Ishikawa (cell line): Measurements from ENCODE around the gene DLG3.

Experiments
- CEBPB ChIP-seq: IDR thresholded peaks from 2 replicates; pipeline ENCODE4 v1.6.1; 2012
- CREB1 ChIP-seq: IDR thresholded peaks from 2 replicates; pipeline ENCODE4 v1.6.1; 2012; ENCODE audit warnings: low read depth
- EGR1 ChIP-seq: IDR thresholded peaks from 2 replicates; pipeline ENCODE4 v1.6.1; 2012
- EP300 ChIP-seq: IDR thresholded peaks from 2 replicates; pipeline ENCODE4 v1.6.1; 2012; ENCODE audit warnings: borderline replicate concordance
- FOXM1 ChIP-seq: IDR thresholded peaks from 2 replicates; pipeline ENCODE4 v1.6.1; 2012; ENCODE audit warnings: low read depth, borderline replicate concordance
- NFIC ChIP-seq: IDR thresholded peaks from 2 replicates; pipeline ENCODE4 v1.6.1; 2012
- RAD21 ChIP-seq: IDR thresholded peaks from 2 replicates; pipeline ENCODE4 v1.6.1; 2012; ENCODE audit warnings: low read depth
- REST ChIP-seq: IDR thresholded peaks from 2 replicates; pipeline ENCODE4 v1.6.1; 2012; ENCODE audit warnings: low read depth, mild to moderate bottlenecking
- TAF1 ChIP-seq: IDR thresholded peaks from 2 replicates; pipeline ENCODE4 v1.6.1; 2012; ENCODE audit warnings: low read depth, mild to moderate bottlenecking
- TCF12 ChIP-seq: IDR thresholded peaks from 2 replicates; pipeline ENCODE4 v1.6.1; 2012; ENCODE audit warnings: low read depth
- TEAD4 ChIP-seq: IDR thresholded peaks from 2 replicates; pipeline ENCODE4 v1.6.1; 2012
- USF1 ChIP-seq: IDR thresholded peaks from 2 replicates; pipeline ENCODE4 v1.6.1; 2012
- YY1 ChIP-seq: IDR thresholded peaks from 2 replicates; pipeline ENCODE4 v1.6.1; 2012; ENCODE audit warnings: low read depth
- ZBTB7A ChIP-seq: IDR thresholded peaks from 2 replicates; pipeline ENCODE4 v1.6.1; 2012; ENCODE audit warnings: low read depth
- TF ChIP-seq, protein P1 (sequence below): IDR thresholded peaks from 2 replicates; pipeline ENCODE4 v1.6.1; 2012

DLG3 gene

DNA sequence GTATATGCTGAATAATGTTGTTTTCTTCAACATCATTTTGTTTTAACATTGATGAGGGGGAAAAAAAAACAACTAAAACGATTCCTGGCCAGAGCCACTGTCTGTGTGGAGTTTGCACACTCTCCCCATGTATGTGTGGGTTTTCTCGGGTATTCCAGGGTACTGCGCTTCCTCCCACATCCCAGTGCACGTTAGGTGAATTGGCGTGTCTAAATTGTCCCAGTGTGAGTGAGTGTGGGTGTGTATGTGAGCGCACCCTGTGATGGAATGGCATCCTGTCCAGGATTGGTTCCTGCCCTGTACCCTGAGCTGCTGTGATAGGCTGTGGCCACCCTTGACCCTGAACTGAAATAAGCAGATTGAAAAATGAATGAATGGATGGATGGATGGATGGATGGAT, 2.4 kb upstream of the DLG3 start:
- TF ChIP-seq TEAD4 (no peak), USF1 (no peak), CEBPB (no peak), EP300 (no peak)

- TF ChIP-seq TCF12: no peak
- TF ChIP-seq NFIC: no peak
- TF ChIP-seq TEAD4: no peak
- TF ChIP-seq TAF1: no peak
- no peak for TF ChIP-seq USF1
- TF ChIP-seq REST: no peak
- TF ChIP-seq CREB1: no peak
- TF ChIP-seq EGR1: no peak
- TF ChIP-seq YY1: no peak
- TF ChIP-seq CEBPB: no peak
- TF ChIP-seq RAD21: no peak
- TF ChIP-seq ZBTB7A: no peak
- no peak for TF ChIP-seq EP300
- TF ChIP-seq, protein P1, sequence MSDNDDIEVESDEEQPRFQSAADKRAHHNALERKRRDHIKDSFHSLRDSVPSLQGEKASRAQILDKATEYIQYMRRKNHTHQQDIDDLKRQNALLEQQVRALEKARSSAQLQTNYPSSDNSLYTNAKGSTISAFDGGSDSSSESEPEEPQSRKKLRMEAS: no peak
- TF ChIP-seq FOXM1: no peak
These were observed 466 bp downstream of the DLG3 start for GRCh38 chrX:70444946-70445656.

GRCh38 chrX:70445951-70446350, 1.3 kb downstream of the DLG3 start:
- TF ChIP-seq NFIC: no peak
- TF ChIP-seq TAF1: no peak
- no peak for TF ChIP-seq REST
- TF ChIP-seq FOXM1: no peak
- no peak for TF ChIP-seq USF1
- no peak for TF ChIP-seq CEBPB
- no peak for TF ChIP-seq EGR1
- no peak for TF ChIP-seq ZBTB7A
- no peak for TF ChIP-seq EP300
- no peak for TF ChIP-seq YY1
- TF ChIP-seq TEAD4: no peak
- no peak for TF ChIP-seq CREB1
- TF ChIP-seq, protein P1: no peak
- no peak for TF ChIP-seq TCF12
- TF ChIP-seq RAD21: no peak

- TF ChIP-seq NFIC (no peak), USF1 (no peak), EP300 (no peak), CEBPB (no peak), TAF1 (no peak), TEAD4 (no peak), YY1 (no peak), EGR1 (no peak), REST (no peak), CREB1 (no peak), RAD21 (no peak)
- TF ChIP-seq, protein P1: no peak
These were observed 2.0 kb downstream of the DLG3 start for GRCh38 chrX:70446380-70447350.
